NT2/D1 (cell line): Measurements from ENCODE around the gene PRODH.

Source experiments
- YY1 ChIP-seq: IDR thresholded peaks from 2 replicates; pipeline ENCODE4 v1.6.1; 2011; ENCODE audit not compliant: insufficient read length, insufficient read depth
- ZNF274 ChIP-seq: IDR thresholded peaks from 2 replicates; pipeline ENCODE4 v1.6.1; 2011; ENCODE audit warnings: mild to moderate bottlenecking, low read depth, low read length

DNA sequence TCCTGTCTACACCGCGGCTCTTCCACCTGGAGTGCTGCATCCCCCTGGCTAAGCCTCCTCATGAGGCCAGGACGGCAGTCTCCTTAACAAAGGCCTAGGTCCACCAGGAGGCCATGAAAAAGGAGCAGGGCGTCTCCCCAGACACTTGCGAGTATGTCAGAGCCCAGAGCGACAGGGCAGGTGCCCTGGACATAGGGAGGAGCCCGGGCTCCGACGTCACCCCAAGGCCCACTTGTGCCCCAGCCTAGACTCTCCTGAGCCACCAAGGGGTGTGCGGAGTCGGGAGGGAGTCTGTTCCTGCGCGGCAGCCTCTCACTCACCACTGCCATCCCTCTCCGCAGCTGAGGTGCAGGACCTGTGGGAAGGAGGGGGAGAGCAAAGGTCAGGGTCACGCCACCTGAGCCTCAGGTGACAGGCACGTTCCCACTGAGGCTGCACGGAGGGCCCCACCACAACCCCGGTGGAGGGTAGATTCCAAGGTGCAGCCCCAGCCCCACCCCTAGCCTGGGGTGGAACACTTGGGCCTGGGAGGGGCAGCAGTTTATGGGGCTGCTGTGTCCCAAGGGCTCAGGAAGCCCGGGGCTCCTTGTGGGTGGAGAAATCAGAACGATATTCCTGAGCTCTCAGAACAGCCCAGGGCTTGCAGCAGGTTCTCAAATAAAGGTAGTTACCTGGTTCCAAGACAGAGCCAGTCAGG, 10.6 kb downstream of the PRODH start:
- TF ChIP-seq ZNF274 (no peak), YY1 (no peak)
